GM12878 (cell line): ENCODE results near the gene DCC. TPM values are rescaled to one million over a fixed set of nuclear protein-coding genes. Genes with fewer than 3 reads are reported as not detected.

Experiments
- ATAC-seq: fragments of 200-7000 bp; cut with Tn5 transposase; 3 replicates; pipeline ENCODE4 v1.9.1; 2020; ENCODE audit warnings: mild to moderate bottlenecking, moderate library complexity
- BruUV-seq: library from RNA; stranded (reverse); fragments of 400-500 nt; replicated peaks from 2 replicates; lab custom pipeline; 2021; lab: Mats Ljungman, UMichigan
- CTCF ChIA-PET: fragments of 300-600 bp; sonication (Branson Sonifier 250); formaldehyde crosslinking; extraction: SDS; loops from one replicate; lab custom pipeline; 2021; ENCODE audit warnings: inconsistent platforms; lab: Yijun Ruan, JAX
- POLR2A ChIA-PET: fragments of 350-600 bp; formaldehyde crosslinking; extraction: SDS; loops from one replicate; lab custom pipeline; 2021; ENCODE audit warnings: inconsistent platforms; lab: Charles Lee
- RAD21 ChIA-PET: fragments of 300-600 bp; sonication (Branson Sonifier 250); formaldehyde crosslinking; loops from one replicate; lab custom pipeline; 2023; ENCODE audit warnings: antibody characterized with exemption; ENCODE audit not compliant: unreplicated experiment; lab: Charles Lee
- SMC1A ChIA-PET: fragments of 300-600 bp; sonication (Branson Sonifier 250); formaldehyde crosslinking; loops from one replicate; lab custom pipeline; 2023; ENCODE audit not compliant: unreplicated experiment, uncharacterized antibody; lab: Charles Lee
- DNase-seq: peaks from one replicate; pipeline ENCODE4 v3.0.0-alpha.2; 2011; ENCODE audit warnings: low read depth, low spot score
- FAIRE-seq: peaks from 3 replicates; lab custom pipeline; 2011; peaks lifted over from hg19 to GRCh38; lab: Jason Lieb, UNC
- H2AFZ ChIP-seq: 2 replicates; pipeline ENCODE4 v1.6.0; 2011; ENCODE audit warnings: low read depth, low read length, control low read depth; ENCODE audit not compliant: control insufficient read depth
- H3K27ac ChIP-seq: 2 replicates; pipeline ENCODE4 v1.5.1; 2011; ENCODE audit warnings: control low read depth; ENCODE audit not compliant: control insufficient read depth, insufficient read depth
- H3K27me3 ChIP-seq, 2 experiments: replicated peaks in 1 of 2; 2 replicates each; pipeline versions ENCODE4 v1.6.0 to v1.6.1; 2011; ENCODE audit warnings: low read length in 1 of 2; ENCODE audit not compliant: control insufficient read depth in 2 of 2, insufficient read depth in 2 of 2
- H3K36me3 ChIP-seq, 2 experiments: 2 replicates each; pipeline ENCODE4 v1.5.1; 2011; ENCODE audit warnings: low read length in 1 of 2; ENCODE audit not compliant: control insufficient read depth in 2 of 2, insufficient read depth in 2 of 2
- H3K4me1 ChIP-seq: 2 replicates; pipeline ENCODE4 v1.6.1; 2011; ENCODE audit warnings: mild to moderate bottlenecking, low read length, moderate library complexity, mixed read lengths; ENCODE audit not compliant: control insufficient read depth, insufficient read depth
- H3K4me2 ChIP-seq: 2 replicates; pipeline ENCODE4 v1.6.0; 2011; ENCODE audit warnings: control low read depth; ENCODE audit not compliant: control insufficient read depth, insufficient read depth
- H3K4me3 ChIP-seq: fragments of 200-600 bp; sonication (generic); 2 replicates; pipeline ENCODE4 v1.5.1; 2016
- H3K79me2 ChIP-seq: 2 replicates; pipeline ENCODE4 v1.6.0; 2011; ENCODE audit warnings: low read length; ENCODE audit not compliant: control insufficient read depth, insufficient read depth
- H3K9ac ChIP-seq: 2 replicates; pipeline ENCODE4 v1.8.0; 2011; ENCODE audit warnings: low read length, control low read depth, mixed read lengths; ENCODE audit not compliant: control insufficient read depth, insufficient read depth
- H3K9me3 ChIP-seq: replicated peaks from 3 replicates; pipeline ENCODE4 v1.5.1; 2011; ENCODE audit warnings: mild to moderate bottlenecking, low read length; ENCODE audit not compliant: control insufficient read depth, insufficient read depth
- H4K20me1 ChIP-seq: 2 replicates; pipeline ENCODE4 v1.6.0; 2011; ENCODE audit not compliant: control insufficient read depth, insufficient read depth
- CEBPB ChIP-seq, 2 experiments: fragments of 150-350 bp in 1 of 2; IDR thresholded peaks; 2 replicates each; pipeline ENCODE4 v1.6.1; 2012 to 2014; ENCODE audit warnings: low read depth in 2 of 2, low read length in 2 of 2, borderline replicate concordance in 1 of 2, inconsistent platforms in 1 of 2
- IKZF2 ChIP-seq, 2 experiments: fragments of 450-650 bp; IDR thresholded peaks; 2 replicates each; pipeline ENCODE4 v1.6.1; 2017; ENCODE audit warnings: mild to moderate bottlenecking in 2 of 2, moderate library complexity in 2 of 2
- SRF ChIP-seq, 2 experiments: IDR thresholded peaks; 2 replicates each; pipeline ENCODE4 v1.6.1; 2011; ENCODE audit warnings: low read depth in 2 of 2, low read length in 2 of 2, mild to moderate bottlenecking in 1 of 2, moderate library complexity in 1 of 2
- ZNF24 ChIP-seq: fragments of 450-650 bp; IDR thresholded peaks from 2 replicates; pipeline ENCODE4 v1.6.1; 2017; ENCODE audit warnings: antibody characterized with exemption, mild to moderate bottlenecking
- WGBS: methylation state at CpG from one replicate; pipeline ENCODE4 v1.1.6; 2016; ENCODE audit warnings: low lambda C conversion rate; ENCODE audit not compliant: insufficient replicate concordance, insufficient coverage; ENCODE audit errors: missing lambda C conversion rate; 5-methylcytosine and 5-hydroxymethylcytosine counted together
- in situ Hi-C: fragments of 300-500 bp; cut with MboI; formaldehyde crosslinking; loops from 9 replicates; pipeline ENCODE4 v1.14.3; 2018; ENCODE audit warnings: mixed read lengths
- intact Hi-C: fragments of 100-400 bp; cut with micrococcal nuclease; formaldehyde crosslinking; loops from one replicate; pipeline ENCODE4 v1.14.2; 2022; ENCODE audit not compliant: unreplicated experiment
- polyA plus RNA-seq, 11 experiments: library from polyadenylated mRNA; depleted of rRNA in 4 of 11; unstranded in 6 of 11; stranded (reverse) in 5 of 11; fragments of >200 nt; fragmentation: Nextera tagmentation in 4 of 11; fragmentation: Illumina TruSeq in 1 of 11; extraction: Ambion mirVana in 4 of 11; extraction: Trizol in 1 of 11; gene quantifications; 1 replicate in 1 of 11; 2 replicates in 10 of 11; pipeline versions ENCODE4 v1.2.1 to v1.2.3, GENCODE V29; 2011 to 2016; ENCODE audit warnings: inconsistent platforms in 2 of 11, missing spikeins in 2 of 11, low read depth in 1 of 11
- total RNA-seq, 4 experiments: library from RNA; depleted of rRNA in 3 of 4; stranded (reverse); fragments of >200 nt in 3 of 4; fragmentation: Illumina TruSeq in 1 of 4; extraction: Trizol in 1 of 4; gene quantifications; 2 replicates each; pipeline versions ENCODE4 v1.2.1 to v1.2.3, GENCODE V29; 2013 to 2021
- TF ChIP-seq, protein P1 (sequence below): fragments of 450-650 bp; conservative IDR thresholded peaks from 2 replicates; pipeline ENCODE4 v1.6.1; 2017; ENCODE audit warnings: mild to moderate bottlenecking, moderate library complexity
- TF ChIP-seq, protein P2 (sequence below): fragments of 450-650 bp; formaldehyde crosslinking; IDR thresholded peaks from 2 replicates; pipeline ENCODE4 v1.5.0; 2022; ENCODE audit warnings: mild to moderate bottlenecking, missing genetic modification characterization
- TF ChIP-seq, protein P3 (sequence below): IDR thresholded peaks from 2 replicates; pipeline ENCODE4 v1.6.1; 2012; ENCODE audit warnings: mild to moderate bottlenecking, low read depth, low read length
- TF ChIP-seq, protein P4 (sequence below): IDR thresholded peaks from 2 replicates; pipeline ENCODE4 v1.6.1; 2012; ENCODE audit warnings: low read length, inconsistent platforms

DCC gene
- total and polyA plus RNA-seq, 10 of the 15 experiments (the other 5 are each of a cell fraction or from before 2014, with no cell fraction given), result 0.01 TPM; not detected in 9

DNA sequence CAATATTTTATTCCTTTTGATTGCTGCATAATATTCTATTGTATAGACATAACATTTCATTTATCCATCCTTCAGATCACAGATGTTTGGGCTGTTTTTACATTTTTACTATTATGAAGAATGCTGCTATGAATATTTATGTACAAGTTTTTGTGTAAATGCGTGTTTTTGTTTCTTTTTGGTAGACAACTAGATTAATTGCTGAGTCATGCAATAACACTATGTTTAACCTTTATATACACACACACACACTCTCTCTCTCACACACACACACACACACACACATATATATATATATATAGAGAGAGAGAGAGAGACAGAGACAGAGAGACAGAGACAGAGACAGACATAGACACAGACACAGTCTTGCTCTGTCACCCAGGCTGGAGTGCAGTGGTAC lies 926.9 kb downstream of the DCC start (continued):
- TF ChIP-seq, protein P1, sequence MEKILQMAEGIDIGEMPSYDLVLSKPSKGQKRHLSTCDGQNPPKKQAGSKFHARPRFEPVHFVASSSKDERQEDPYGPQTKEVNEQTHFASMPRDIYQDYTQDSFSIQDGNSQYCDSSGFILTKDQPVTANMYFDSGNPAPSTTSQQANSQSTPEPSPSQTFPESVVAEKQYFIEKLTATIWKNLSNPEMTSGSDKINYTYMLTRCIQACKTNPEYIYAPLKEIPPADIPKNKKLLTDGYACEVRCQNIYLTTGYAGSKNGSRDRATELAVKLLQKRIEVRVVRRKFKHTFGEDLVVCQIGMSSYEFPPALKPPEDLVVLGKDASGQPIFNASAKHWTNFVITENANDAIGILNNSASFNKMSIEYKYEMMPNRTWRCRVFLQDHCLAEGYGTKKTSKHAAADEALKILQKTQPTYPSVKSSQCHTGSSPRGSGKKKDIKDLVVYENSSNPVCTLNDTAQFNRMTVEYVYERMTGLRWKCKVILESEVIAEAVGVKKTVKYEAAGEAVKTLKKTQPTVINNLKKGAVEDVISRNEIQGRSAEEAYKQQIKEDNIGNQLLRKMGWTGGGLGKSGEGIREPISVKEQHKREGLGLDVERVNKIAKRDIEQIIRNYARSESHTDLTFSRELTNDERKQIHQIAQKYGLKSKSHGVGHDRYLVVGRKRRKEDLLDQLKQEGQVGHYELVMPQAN, result no peak
- TF ChIP-seq IKZF2 (IDR thresholded peaks at IDR 0.05) (no peak), ZNF24 (no peak)
- TF ChIP-seq, protein P2, sequence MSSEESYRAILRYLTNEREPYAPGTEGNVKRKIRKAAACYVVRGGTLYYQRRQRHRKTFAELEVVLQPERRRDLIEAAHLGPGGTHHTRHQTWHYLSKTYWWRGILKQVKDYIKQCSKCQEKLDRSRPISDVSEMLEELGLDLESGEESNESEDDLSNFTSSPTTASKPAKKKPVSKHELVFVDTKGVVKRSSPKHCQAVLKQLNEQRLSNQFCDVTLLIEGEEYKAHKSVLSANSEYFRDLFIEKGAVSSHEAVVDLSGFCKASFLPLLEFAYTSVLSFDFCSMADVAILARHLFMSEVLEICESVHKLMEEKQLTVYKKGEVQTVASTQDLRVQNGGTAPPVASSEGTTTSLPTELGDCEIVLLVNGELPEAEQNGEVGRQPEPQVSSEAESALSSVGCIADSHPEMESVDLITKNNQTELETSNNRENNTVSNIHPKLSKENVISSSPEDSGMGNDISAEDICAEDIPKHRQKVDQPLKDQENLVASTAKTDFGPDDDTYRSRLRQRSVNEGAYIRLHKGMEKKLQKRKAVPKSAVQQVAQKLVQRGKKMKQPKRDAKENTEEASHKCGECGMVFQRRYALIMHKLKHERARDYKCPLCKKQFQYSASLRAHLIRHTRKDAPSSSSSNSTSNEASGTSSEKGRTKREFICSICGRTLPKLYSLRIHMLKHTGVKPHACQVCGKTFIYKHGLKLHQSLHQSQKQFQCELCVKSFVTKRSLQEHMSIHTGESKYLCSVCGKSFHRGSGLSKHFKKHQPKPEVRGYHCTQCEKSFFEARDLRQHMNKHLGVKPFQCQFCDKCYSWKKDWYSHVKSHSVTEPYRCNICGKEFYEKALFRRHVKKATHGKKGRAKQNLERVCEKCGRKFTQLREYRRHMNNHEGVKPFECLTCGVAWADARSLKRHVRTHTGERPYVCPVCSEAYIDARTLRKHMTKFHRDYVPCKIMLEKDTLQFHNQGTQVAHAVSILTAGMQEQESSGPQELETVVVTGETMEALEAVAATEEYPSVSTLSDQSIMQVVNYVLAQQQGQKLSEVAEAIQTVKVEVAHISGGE, result no peak

DNA sequence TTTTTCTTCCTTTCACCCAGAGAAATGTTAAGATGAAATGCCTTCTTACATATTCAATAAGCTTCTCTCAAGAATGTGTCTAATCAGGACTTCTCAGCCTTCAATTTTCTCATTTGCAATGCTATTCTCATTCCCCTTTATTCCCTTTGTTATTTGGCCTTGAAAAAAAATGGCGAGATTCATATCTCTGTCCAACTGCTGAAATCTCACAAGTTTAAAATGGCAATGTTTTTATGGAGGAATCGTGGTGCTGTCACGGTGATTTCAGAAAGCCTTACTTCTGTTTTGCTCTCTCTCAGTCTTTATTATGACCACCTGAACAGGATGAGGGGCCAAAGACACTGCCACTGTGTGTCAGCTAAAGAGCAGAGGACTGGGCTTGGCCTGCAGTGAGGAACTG lies 928.5 kb downstream of the DCC start:
- H2AFZ ChIP-seq, result no peak overlapping the region
- in situ Hi-C loops, result no loop called here
- ChIA-PET CTCF (no interaction called here), RAD21 (no interaction called here), POLR2A (no interaction called here), SMC1A (no interaction called here)
- H4K20me1 ChIP-seq, result no peaks in the 10 kb centered on the region
- intact Hi-C loops, result no loop called here
- TF ChIP-seq, protein P3, sequence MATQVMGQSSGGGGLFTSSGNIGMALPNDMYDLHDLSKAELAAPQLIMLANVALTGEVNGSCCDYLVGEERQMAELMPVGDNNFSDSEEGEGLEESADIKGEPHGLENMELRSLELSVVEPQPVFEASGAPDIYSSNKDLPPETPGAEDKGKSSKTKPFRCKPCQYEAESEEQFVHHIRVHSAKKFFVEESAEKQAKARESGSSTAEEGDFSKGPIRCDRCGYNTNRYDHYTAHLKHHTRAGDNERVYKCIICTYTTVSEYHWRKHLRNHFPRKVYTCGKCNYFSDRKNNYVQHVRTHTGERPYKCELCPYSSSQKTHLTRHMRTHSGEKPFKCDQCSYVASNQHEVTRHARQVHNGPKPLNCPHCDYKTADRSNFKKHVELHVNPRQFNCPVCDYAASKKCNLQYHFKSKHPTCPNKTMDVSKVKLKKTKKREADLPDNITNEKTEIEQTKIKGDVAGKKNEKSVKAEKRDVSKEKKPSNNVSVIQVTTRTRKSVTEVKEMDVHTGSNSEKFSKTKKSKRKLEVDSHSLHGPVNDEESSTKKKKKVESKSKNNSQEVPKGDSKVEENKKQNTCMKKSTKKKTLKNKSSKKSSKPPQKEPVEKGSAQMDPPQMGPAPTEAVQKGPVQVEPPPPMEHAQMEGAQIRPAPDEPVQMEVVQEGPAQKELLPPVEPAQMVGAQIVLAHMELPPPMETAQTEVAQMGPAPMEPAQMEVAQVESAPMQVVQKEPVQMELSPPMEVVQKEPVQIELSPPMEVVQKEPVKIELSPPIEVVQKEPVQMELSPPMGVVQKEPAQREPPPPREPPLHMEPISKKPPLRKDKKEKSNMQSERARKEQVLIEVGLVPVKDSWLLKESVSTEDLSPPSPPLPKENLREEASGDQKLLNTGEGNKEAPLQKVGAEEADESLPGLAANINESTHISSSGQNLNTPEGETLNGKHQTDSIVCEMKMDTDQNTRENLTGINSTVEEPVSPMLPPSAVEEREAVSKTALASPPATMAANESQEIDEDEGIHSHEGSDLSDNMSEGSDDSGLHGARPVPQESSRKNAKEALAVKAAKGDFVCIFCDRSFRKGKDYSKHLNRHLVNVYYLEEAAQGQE, result peak; percentile 59; the same call in 1 of the 2 replicates
- TF ChIP-seq SRF (IDR thresholded peaks at IDR 0.05; ENCODE audit: low read depth in 2 of 2, low read length in 2 of 2) (no peak), CEBPB (IDR thresholded peaks at IDR 0.05; ENCODE audit: borderline replicate concordance in 1 of 2, low read depth in 2 of 2, low read length in 2 of 2) (no peak)
- TF ChIP-seq, protein P4, sequence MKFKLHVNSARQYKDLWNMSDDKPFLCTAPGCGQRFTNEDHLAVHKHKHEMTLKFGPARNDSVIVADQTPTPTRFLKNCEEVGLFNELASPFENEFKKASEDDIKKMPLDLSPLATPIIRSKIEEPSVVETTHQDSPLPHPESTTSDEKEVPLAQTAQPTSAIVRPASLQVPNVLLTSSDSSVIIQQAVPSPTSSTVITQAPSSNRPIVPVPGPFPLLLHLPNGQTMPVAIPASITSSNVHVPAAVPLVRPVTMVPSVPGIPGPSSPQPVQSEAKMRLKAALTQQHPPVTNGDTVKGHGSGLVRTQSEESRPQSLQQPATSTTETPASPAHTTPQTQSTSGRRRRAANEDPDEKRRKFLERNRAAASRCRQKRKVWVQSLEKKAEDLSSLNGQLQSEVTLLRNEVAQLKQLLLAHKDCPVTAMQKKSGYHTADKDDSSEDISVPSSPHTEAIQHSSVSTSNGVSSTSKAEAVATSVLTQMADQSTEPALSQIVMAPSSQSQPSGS, result no peak
- H3K36me3 ChIP-seq, result no peaks in the 10 kb centered on the region
- H3K4me1 ChIP-seq, result no peaks in the 10 kb centered on the region
- DNase-seq (no peak), FAIRE-seq (no peak), ATAC-seq (no peak)
- H3K27me3 ChIP-seq, result no peaks in the 10 kb centered on the region
- 0% methylated on average over 3 of the region's 3 CpGs for WGBS
- no peak overlapping the region for H3K4me3 ChIP-seq
- BruUV-seq, result no TSS peak
- H3K4me2 ChIP-seq, result no peak overlapping the region
- H3K27ac ChIP-seq, result no peak overlapping the region
- no peaks in the 10 kb centered on the region for H3K9me3 ChIP-seq
- H3K79me2 ChIP-seq, result no peaks in the 10 kb centered on the region
- H3K9ac ChIP-seq, result no peak overlapping the region
